Activated CD4-positive, alpha-beta T cell treated with anti-CD3 and anti-CD28 coated beads, Interleukin-2, amount 50 U/mL, for 48 hours (primary cell): ENCODE measurements around the gene DCANP1.

Experiments
- DNase-seq, 2 experiments: peaks; one replicate each; pipeline ENCODE4 v3.0.0-alpha.2; 2020

Gene DCANP1

DNA sequence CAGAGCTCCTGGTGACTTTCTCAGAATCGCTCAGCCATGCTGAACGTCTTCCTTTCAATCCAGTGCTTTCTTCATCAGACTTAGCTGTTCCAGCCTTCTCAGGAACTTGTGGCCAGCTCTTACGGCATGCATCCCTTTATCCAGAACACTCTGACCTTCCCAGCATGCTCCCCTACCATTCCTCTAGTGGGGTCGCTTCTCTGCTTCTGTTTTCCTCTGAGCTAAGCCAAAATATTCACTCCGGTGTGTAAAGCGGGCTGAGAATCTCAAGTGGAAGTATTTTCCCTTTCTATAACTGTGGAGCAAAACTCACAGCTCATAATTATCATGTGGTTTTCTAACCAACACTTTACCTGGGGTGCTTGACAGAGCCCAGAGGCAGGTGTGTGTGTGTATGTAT is 6.2 kb downstream of the DCANP1 start:
- no peak for DNase-seq

DNA sequence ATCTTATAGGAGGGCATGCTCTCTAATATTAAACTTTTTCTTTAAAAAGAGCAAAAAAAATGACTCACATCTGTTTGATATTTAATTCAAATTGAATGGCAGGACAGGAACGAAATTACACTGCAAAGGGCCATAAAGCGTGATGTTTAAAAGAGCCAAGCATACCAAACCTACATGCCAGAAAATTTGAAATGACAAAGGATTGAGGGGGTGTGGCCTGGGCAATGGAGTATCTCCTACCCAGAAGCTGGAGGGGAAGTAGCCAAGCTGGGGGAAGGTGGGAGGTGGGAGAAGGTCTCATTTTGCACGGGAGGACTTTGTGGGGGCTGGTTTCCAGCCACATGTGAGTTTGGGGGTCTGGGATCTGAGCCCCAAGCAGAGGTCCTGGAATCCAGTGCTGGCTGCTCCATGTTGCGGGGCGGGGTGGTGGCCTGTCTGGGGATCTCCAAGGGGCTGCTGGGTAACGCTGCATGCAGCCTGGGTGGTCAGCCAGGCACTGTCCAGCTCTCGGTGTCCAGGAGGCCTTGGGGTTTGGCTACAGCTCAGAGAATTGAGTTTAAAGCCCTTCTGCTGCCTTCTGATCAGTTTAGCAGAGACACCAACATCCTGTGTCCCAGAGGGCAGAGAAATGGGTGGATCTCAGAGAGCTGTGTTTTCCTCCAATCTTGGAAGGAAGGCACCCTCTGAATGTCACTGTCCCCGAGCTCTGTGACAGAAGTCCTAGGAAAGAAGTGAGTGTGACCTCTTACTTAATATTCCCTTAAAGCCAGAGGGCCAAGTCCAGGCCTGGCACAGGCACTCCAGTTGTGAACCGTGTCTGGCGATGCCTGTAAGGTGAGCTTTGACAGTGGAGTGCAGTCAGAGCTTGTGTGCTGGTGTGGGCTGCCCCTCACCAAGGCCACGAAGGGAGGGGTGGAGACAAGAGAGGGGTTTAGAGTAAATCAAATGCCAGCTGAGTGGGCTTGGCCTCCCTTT is 7.6 kb downstream of the DCANP1 start:
- DNase-seq: no peak

DNA sequence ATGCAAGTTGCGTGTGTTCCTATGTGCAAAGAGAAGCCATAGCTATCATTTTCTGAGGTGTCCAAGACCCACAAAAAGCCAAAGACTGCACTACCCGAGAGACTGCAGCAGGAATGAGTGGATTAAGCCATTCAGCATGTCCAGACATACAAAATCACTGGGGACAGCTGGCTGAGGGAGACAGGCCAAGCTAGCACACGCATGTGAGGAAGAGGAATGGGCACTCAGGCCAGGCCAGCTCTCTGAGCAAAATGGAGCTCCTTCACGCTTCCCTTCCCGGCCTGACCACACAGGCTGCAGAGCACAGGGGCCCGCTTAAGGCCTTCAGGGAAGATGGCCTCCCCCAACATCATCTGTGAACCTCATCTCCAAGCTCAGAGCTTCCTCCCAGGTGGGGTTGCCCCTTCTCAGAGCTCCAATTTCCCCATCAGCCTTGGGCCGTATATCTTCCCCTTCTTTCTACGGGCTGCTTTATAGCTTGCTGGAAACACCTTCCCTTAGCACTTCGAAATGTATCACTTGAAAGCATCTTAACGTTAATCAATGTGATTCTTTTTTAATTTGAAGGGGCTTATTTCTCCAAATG is 8.4 kb downstream of the DCANP1 start:
- no peak for DNase-seq

DNA sequence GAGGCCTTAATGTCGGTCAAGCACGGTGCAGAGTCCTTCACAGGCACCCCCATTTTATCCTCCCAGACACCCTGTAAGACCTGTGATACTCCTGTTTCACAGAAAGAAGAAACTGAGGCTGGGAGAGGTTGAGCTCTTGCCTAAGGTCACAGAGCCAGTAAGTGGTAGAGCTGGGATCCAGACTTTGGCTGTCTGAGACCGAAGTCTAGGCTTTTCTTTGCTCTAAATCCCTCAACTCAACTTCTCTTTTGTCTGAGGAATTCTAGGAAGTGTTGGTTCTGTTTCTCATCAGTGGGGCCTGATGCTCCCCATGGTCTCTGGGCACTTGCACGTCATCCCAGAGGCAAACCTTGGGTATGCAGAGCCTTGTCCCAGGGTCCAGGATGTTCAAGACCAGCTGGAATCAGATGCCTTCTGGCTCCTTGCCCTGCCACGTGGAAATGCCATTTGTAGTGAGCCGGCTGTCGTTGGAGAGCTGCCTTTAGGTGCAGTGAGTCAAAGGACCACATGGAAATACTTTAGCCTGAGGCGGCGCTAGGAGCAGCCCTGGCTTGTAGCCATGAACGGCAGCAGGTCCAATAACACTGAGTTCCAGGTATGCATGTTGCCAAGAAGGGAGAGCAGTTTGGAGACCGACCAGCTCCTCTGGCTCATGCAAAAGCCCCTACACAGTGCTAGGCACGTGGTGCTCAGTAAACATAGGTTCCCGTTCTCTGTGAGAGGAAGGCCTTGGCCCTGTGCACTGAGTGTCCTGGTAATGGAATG is 9.2 kb downstream of the DCANP1 start:
- no peak for DNase-seq

DNA sequence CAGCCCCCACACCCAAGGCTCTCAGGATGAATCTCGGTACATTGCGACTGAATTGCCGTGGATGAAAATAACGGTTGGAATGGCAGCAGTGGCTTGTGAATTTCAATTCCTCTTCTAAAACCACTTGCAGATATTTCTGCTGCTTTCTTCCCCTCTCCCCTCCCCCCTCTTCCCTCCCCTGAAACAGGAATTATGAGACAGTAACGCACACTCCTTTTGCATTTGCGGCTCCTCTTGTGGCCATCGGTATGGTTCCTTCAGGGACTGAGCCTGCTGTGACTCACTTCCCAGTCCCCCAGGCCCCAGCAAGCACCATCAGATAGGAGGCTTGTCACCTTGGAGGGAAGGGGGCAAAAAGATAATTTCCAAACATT is 9.7 kb downstream of the DCANP1 start:
- no peak for DNase-seq

DNA sequence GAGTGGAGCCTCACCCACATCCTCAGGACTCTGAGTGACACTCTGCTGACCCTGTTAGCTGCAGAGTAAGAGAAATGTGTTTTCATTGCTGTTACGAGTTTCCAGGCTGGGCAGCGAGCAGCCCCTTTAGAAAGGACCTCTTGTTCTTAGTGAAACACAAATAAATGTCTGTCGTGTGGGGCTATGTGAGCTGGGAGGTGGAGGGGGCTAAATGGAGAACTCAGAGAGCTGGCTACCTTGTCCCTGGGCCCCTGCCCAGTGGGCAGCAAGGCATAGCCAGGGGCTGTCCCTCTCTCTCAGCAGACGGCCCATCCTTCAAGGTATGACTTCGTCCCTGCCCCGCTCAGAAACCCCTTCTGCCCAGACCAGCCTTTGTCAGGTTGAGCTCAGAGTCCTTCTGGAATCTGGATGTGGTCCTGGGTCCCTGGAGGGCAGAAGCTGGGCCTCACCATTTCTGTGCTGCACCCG is 10.2 kb downstream of the DCANP1 start:
- DNase-seq: no peak

DNA sequence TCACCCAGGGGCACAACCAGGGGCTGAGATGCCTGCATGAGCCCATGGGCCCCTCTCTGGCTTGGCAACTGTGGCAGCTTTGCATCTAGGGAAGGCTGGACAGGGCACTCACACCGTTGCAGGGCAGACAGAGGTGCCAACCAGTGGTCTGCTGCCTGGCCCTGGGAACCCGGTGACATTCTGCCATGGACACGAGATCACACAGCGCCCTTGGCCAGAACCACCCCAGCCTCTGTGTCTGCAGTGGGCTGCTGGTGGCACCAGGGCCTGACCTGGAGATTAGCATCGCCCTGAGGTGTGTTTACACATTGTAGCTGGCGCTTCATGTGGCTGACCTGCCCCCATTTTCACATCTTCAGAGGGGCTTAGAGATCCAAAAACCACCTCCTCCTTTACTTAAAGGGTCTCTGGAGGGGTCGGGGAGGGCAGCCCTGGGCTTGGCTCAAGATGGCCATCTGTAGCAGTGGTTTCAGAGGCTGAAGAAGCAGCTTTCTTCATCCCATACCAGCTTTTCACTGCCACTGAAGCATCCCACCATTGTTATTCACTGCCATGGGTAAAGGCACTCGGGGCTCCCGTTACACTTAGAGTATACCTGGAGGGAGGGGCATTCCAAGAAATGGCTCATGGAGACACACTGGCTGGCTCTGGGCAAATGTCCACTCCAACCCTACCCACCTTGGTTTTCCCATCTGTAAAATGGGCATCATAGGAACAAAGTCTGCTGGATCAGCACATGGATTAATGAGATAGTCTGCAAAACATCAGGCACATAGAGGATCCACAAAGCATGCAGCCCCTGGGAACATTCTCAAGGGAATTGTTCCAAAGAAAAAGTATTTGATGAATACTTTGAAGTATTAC is 11.4 kb downstream of the DCANP1 start:
- DNase-seq: no peak

DNA sequence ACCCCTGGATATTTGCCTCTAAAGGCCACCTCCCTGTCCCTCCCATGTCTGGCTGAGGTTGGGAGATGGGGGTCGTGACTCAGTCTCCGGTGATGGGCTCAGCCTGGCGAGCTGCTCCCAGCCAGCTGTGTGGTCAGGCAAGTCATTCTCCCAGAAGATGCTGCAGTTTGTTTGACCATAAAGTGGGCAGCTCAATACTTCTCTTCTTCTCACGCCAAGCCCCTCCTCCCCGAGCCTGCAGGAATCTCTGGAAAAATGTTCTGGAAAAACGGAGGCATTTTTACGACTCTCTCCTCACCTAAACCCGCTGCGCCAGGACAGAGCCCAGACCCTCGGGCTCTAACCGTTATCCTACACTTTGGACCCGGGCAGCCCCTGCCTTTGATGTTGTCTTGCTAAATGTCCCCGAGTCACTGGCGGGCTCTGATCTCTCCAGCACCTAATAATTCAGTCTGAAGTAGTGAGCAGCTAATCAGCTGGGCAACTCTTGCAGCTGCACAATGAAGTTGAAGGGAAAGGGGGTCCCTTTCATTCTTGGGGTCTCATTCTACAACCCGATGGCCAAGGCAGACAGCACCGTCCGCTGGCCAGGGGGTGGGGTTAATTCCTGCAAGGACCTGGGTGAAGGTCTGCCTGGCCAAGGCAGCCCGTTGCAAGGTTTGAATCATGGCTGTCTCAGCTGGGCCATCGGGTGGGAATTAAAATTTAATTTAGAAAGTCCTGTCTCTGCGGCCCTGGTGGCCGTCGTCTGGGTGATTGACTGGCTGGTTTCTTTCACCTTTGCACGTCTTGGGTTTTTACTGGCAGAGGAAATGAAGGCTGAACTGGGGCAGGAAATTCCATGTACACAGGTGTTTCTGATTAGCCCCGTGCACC is 12.3 kb downstream of the DCANP1 start:
- DNase-seq: no peak

DNA sequence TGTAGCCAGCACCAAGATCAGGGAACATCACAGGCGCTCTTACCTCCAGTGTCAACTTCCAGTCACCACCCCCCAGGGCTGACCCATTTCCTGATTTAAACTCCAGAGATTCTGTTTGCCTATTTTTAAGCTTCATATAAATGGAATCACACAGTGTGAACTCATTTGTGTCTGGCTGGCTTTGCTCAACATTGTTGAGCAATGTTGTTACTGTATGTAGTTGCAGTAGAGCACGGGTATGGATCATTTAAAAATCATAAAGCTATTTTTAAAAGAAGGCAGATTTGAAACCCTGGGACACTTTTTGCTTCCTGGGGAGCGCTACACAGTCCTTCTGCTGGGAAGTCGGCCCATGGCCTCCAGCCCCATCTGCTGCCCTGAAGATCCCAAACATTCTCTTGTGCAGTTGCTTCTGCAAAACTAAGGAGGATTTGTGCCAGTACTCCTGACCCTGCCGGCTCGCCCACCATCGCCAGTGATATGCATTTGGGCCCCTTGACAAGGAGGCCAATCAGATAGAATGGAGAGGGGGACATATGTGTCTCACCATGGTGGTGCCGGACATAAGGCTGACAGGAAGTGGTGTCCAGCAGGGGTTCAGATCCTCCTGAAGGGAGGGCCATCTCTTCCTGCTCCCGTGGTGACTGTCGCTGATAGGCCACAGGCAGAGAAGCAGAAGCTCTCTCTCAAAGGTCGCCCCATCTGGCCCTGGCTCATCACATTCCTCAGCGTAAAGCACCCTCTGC is 13.3 kb downstream of the DCANP1 start:
- DNase-seq: no peak

DNA sequence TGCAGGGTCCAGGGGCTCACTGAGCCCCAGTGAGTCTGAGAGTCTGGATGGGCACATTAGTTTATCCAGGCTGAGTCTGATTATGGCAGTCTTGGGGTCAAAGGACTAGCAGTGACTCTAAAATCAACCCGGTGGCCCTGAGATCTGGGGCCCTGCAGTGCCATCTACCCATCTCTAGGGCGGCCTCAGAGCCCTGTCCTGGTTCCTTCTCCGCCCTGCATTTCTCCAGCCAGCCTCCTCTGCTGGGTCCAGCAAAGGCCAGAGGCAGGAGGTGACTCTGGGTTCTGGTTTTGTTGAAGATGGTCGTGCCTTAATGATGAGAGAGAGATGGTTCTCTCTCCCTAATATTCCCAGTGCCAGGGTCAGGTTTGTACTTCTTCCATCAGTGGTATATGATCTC is 15.0 kb downstream of the DCANP1 start:
- DNase-seq: no peak

DNA sequence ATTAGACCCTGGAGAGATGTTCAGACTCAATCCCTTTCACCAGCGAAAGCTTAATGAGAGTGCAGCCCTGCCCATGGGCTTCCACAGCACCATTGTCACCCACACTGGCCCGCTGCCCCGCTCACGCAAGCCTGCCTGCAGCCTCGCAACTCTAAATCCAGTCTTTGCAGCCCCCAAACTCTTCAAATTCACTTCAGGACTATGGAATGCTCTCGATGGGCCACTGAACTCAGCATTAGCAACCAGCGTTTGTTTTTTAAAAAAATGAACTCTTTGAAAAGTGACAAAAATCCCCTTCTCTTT is 17.1 kb downstream of the DCANP1 start:
- no peak for DNase-seq

DNA sequence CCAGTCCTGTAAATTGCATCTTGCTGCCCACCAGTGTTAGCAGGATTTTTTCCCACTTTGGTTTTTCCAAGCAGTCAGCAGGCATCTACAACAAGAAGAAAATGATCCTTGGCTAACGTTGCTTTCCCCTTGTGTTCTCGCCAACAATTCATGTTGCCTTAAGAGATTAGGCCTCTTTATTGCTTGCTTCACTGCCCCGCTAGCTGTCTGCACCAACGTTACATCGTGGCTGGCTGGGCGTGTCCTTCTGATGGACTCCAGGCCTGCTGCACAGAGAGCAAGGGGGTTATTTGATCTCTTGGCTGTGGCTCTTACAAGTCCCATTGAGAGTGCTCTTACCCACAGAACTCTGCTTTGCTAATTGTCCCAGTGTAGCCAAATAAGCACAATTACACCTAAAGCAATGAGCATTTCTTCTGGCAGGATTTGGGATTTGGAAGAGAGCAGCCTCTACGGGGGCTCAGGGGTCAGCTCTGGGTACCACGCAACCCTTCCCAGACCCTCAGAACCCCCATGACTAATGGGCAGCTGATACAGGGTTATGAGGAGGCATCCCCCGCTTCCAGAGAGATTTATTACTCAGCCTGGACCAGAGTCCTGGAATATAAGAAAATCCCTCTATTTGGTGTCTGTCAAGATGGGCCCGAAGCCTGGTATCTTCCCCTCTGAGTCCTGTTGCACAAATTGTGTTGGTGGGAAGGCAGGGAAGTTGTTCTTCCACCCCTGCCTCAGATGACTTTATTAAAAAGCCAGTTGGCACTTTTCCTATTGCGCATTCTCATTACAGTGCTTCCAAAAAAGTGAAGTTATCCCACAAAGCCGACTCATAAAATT is 17.6 kb downstream of the DCANP1 start:
- DNase-seq: no peak

DNA sequence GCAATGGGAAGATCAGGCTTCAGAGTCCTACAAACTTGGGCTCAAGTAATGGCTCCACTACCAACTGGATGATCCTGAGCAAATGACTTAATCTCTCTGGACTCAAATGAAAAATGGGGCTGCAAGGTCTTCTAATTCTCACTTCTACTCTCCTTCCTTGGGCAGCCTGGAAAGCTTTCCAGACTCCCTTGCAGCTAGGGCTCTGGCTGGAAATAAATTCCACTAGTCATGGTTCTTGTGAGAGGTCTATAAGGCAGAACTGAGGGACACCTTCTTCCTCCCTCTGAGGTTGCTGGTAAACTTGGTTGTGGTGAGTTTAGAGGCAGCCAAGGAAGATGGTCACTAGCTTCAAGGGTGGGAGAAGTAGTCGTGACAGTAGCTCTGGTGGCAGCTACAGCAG is 18.6 kb downstream of the DCANP1 start:
- no peak for DNase-seq

DNA sequence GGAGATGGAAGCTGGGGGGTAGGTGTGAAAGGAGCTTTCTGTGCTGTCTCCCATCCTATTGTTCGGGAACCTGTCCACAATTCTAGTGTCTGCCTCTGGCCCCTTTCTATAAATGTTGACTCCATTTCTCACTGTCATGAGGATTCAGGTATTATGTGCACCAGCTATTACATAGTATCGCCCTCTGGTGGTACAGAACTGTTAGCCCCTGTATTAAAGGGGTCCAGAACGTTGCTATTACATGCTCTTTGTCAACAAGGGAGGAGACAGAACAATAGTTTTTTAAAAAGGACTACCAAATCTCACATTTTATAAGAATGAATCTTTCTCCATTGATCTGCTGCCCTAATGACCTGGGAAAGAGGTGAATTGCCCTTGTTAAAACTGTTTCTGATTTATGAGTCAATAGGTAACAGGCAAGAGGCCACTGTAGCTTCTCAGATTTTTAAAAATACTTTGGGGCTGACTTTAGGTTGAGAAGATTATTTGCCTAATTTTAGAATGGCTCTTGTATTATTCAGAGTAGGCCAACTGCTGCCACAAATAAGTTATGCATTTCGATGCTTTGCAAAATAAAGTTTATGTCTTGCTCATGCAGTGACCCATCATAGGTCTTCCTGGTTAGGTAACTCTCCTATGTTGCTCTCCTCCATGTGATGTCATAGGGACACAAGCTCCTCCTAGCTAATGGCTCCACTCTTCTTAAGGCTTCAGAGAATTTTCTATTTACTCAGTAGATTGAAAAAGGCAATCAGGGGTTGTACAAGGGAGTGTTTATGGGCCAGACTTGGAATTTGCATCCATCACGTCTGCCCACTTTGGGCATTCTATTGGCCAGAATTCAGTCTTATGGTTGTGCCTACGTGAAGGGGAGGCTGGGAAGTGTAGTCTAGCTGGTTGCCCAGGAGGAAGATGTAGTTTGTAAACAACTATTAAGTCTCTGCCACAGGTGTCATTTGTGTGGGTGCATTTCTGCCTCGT is 20.8 kb downstream of the DCANP1 start:
- peak in 1 of 2 experiments; percentile 13 for DNase-seq

DNA sequence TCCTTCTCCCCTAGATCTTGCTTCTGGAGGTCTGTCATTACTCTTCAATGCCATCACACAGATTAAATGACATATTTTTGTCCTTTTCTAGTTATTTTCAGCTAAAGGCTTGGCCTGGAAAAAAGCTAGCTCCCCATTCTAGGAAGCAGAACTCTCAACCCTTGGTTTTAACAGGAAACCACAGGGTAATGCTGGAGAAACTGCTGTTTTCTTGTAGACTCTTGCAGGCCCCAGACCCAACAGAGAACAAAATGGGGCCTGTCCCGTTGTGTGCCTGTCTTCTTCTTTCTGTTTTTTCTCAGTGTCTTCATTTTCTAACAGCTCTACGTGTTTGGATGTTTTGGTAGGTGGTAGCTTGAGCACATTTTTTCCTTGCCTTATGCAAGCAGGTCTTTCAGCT is 21.5 kb downstream of the DCANP1 start:
- DNase-seq: no peak

DNA sequence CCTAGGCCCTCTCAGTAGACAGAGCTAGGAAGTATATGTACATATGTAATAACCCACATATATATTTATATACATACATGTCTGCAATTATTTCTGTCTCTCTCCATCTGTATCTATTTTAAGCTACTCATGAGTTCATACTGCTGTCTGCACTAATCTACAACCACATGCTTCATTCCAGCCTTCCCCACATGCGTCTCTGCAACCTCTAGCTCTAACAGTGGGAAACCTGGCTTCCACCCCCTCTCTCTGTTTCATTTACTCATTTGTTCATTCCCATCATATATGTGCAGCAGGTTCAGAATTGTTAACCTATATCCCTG is 23.3 kb downstream of the DCANP1 start:
- DNase-seq: no peak

DNA sequence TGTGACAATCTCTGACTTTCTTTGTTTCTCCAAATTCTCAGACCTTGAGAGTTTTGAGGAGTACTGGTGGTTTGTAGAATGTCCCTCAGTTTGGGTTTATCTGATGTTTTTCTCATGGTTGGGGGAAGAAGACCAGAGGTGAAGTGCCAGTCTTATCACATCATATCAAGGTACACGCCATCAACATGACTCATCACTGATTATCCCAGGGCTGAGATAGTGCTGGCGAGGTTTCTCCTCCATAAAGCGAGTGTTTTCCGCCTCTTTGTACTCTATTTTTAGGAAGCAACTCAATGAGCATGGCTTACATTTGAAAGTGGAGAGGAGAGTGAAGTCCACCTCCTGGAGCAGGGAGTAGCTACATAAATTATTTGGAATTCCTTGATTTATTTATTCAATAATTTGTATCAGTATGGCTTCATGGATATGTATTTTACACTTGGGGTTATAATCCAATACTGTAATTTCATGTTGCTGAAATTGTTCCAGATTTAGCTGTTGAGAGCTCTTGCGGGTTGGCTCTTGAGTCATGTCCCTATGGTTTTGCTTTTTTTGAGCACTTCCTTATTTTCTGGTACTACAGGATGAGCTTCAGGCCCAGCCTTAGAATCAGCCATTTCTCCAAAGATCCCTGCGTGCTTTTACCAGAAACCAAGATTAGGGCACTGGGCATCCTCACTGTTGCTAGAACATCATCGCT is 23.9 kb downstream of the DCANP1 start:
- DNase-seq: no peak

DNA sequence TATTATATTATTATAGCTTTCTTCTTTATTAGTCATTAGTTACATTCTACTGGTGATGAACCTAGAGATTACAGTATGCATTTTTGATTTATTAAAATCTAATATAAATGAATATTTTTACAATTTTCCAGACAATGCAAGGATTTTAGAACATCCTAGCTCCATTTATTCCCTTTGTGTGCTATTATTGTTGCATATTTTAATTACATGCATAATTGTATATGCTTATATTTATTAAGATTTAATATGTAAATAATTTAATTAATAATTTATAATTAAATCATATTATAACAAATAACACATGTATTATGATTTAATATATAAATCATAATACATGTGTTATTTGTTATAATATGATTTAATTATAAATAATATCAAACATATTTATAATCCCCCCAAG is 24.7 kb downstream of the DCANP1 start:
- no peak for DNase-seq
